Endothelial cell (in vitro differentiated cells): ENCODE data around the gene PRMT7. TPM values are rescaled to one million over a fixed set of nuclear protein-coding genes. Genes with fewer than 3 reads are reported as not detected.

ENCODE experiments used
- DNase-seq: peaks from one replicate; pipeline ENCODE4 v3.0.0; 2021; ENCODE audit warnings: low spot score
- H3K27ac Mint-ChIP-seq: one replicate; pipeline ENCODE4 v1.8.0; 2021; ENCODE audit warnings: mixed read lengths, inconsistent platforms; ENCODE audit not compliant: unreplicated experiment
- H3K27me3 Mint-ChIP-seq: one replicate; pipeline ENCODE4 v1.8.0; 2021; ENCODE audit warnings: mild to moderate bottlenecking, moderate library complexity, mixed read lengths, inconsistent platforms; ENCODE audit not compliant: unreplicated experiment
- H3K36me3 Mint-ChIP-seq: one replicate; pipeline ENCODE4 v1.8.0; 2021; ENCODE audit warnings: mild to moderate bottlenecking, low read depth, mixed read lengths, inconsistent platforms; ENCODE audit not compliant: unreplicated experiment
- H3K4me1 Mint-ChIP-seq: one replicate; pipeline ENCODE4 v1.8.0; 2021; ENCODE audit warnings: mild to moderate bottlenecking, mixed read lengths, inconsistent platforms; ENCODE audit not compliant: unreplicated experiment
- H3K4me3 Mint-ChIP-seq: one replicate; pipeline ENCODE4 v1.8.0; 2021; ENCODE audit warnings: mild to moderate bottlenecking, mixed read lengths, inconsistent platforms; ENCODE audit not compliant: unreplicated experiment
- H3K9me3 Mint-ChIP-seq: one replicate; pipeline ENCODE4 v1.8.0; 2021; ENCODE audit warnings: mixed read lengths, inconsistent platforms; ENCODE audit not compliant: unreplicated experiment
- CTCF ChIP-seq: fragments of 200-600 bp; sonication (generic); IDR thresholded peaks from one replicate; pipeline ENCODE4 v1.5.0; 2021; ENCODE audit warnings: antibody characterized with exemption; ENCODE audit not compliant: unreplicated experiment
- total RNA-seq: library from RNA; stranded (reverse); fragmentation: NEBNext Ultra II Directional; extraction: Animal tissue kit (Norgen Biotek cat#: 25700); gene quantifications from one replicate; pipeline ENCODE4 v1.2.1, GENCODE V29; 2021; ENCODE audit not compliant: unreplicated experiment

The PRMT7 gene
- total RNA-seq, 1 donor from 2014 or later = 42.8 TPM

DNA sequence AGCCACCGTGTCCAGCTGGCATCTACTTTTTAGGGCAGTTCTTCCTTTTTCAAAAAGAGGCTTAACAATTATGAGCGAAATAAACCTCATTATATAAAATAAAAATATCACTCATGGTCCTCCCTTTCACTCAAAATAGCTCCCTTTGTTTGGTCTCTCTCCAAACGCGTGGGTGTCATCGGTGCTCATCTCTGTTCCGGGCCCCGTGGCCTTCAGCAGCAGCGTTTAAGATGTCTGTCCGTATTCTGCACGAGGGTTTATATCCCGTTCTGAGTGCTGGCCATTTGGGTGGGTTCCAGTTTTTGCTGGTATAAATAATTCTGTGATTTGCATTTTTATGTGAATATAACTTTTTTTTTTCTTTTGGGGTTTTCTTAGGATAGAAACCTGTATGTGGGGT, 33.4 kb downstream of the PRMT7 start:
- H3K4me1 Mint-ChIP-seq = no peaks in the 10 kb centered on the region
- peaks cover 3% of the 10 kb centered on the region for H3K27me3 Mint-ChIP-seq
- no peak overlapping the region for H3K4me3 Mint-ChIP-seq
- peaks cover 40% of the 10 kb centered on the region for H3K36me3 Mint-ChIP-seq
- no peaks in the 10 kb centered on the region for H3K9me3 Mint-ChIP-seq
- TF ChIP-seq CTCF = no peak
- DNase-seq = no peak
- no peak overlapping the region for H3K27ac Mint-ChIP-seq

GRCh38 chr16:68345351-68345810, 34.6 kb downstream of the PRMT7 start:
- H3K36me3 Mint-ChIP-seq = peaks cover 35% of the 10 kb centered on the region
- no peaks in the 10 kb centered on the region for H3K4me1 Mint-ChIP-seq
- H3K4me3 Mint-ChIP-seq = no peak overlapping the region
- no peaks in the 10 kb centered on the region for H3K9me3 Mint-ChIP-seq
- H3K27ac Mint-ChIP-seq = no peak overlapping the region
- peaks cover 4% of the 10 kb centered on the region for H3K27me3 Mint-ChIP-seq
- TF ChIP-seq CTCF = no peak
- no peak for DNase-seq

GRCh38 chr16:68345958-68346635, 35.3 kb downstream of the PRMT7 start:
- no peak for DNase-seq
- Mint-ChIP-seq H3K36me3 (peaks cover 32% of the 10 kb centered on the region), H3K4me1 (no peaks in the 10 kb centered on the region), H3K27ac (no peak overlapping the region), H3K9me3 (no peaks in the 10 kb centered on the region), H3K27me3 (peaks cover 4% of the 10 kb centered on the region), H3K4me3 (no peak overlapping the region)
- no peak for TF ChIP-seq CTCF

- Mint-ChIP-seq H3K4me1 (no peaks in the 10 kb centered on the region), H3K9me3 (no peaks in the 10 kb centered on the region), H3K27ac (no peak overlapping the region), H3K36me3 (peaks cover 38% of the 10 kb centered on the region), H3K4me3 (no peak overlapping the region), H3K27me3 (peaks cover 4% of the 10 kb centered on the region)
- TF ChIP-seq CTCF = no peak
- DNase-seq = no peak
Observed at GRCh38 chr16:68346892-68347480, 36.2 kb downstream of the PRMT7 start.

DNA sequence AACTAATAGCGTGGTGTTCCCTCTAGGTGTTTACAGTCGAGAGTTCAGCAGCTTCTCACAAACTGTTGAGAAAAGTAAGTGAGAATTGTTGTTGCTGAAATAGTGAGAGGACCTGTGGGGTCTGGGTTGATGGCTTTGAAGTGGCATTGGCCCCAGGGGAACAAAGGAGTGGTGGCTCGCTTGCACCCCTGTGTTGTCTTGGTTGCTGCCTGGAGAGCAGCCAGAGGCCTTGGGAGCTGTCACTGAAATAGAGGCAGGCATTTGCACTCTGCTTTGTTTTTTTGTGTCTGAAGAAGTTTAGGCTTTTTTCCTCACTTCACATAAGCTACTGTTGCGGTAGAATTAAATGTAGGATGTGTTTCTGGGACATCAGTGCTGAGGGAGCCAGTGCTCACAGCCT, 36.8 kb downstream of the PRMT7 start:
- Mint-ChIP-seq H3K27ac (no peak overlapping the region), H3K9me3 (no peaks in the 10 kb centered on the region), H3K4me1 (no peaks in the 10 kb centered on the region), H3K36me3 (peaks cover 41% of the 10 kb centered on the region), H3K4me3 (no peak overlapping the region), H3K27me3 (peaks cover 4% of the 10 kb centered on the region)
- no peak for TF ChIP-seq CTCF
- DNase-seq = no peak
